ENCODE measurements around the gene EDAR.

Gene EDAR

GRCh38 chr2:109001201-109001600 is 12.2 kb upstream of the EDAR start:
- WGBS (ENCODE audit: insufficient coverage, insufficient read length), result no CpG with 5 or more reads among the region's 3 CpGs

GRCh38 chr2:109000738-109001137 is 11.7 kb upstream of the EDAR start:
- no peaks in the 10 kb centered on the region for H3K9me3 ChIP-seq (ENCODE audit: control insufficient read depth, insufficient read depth, low read length)
- no peaks in the 10 kb centered on the region for H3K36me3 ChIP-seq (ENCODE audit: control insufficient read depth, insufficient read depth, low read length)
- no peaks in the 10 kb centered on the region for H3K27me3 ChIP-seq (ENCODE audit: control insufficient read depth, insufficient read depth, low read length)
- H3K4me1 ChIP-seq (ENCODE audit: control insufficient read depth, insufficient read depth, low read length), result no peaks in the 10 kb centered on the region
- no CpG with 5 or more reads among the region's 4 CpGs for WGBS (ENCODE audit: insufficient coverage, insufficient read length)
- no peak for DNase-seq (ENCODE audit: low read depth, low spot score)
- H3K27ac ChIP-seq (ENCODE audit: low read length), result no peak overlapping the region
- H3K4me3 ChIP-seq (ENCODE audit: low read length), result no peak overlapping the region

More at GRCh38 chr2:109001201-109001600, 12.2 kb upstream of the EDAR start:
- Histone ChIP-seq H3K27ac (ENCODE audit: low read length) (no peak overlapping the region), H3K4me3 (ENCODE audit: low read length) (no peak overlapping the region), H3K27me3 (ENCODE audit: control insufficient read depth, insufficient read depth, low read length) (no peaks in the 10 kb centered on the region), H3K9me3 (ENCODE audit: control insufficient read depth, insufficient read depth, low read length) (no peaks in the 10 kb centered on the region), H3K4me1 (ENCODE audit: control insufficient read depth, insufficient read depth, low read length) (no peaks in the 10 kb centered on the region), H3K36me3 (ENCODE audit: control insufficient read depth, insufficient read depth, low read length) (no peaks in the 10 kb centered on the region)
- no peak for DNase-seq (ENCODE audit: low read depth, low spot score)

GRCh38 chr2:108998911-108999310 is 9.9 kb upstream of the EDAR start:
- WGBS (ENCODE audit: insufficient coverage, insufficient read length), result no CpG with 5 or more reads among the region's 3 CpGs
- H3K27ac ChIP-seq (ENCODE audit: low read length), result no peak overlapping the region
- no peaks in the 10 kb centered on the region for H3K27me3 ChIP-seq (ENCODE audit: control insufficient read depth, insufficient read depth, low read length)
- no peaks in the 10 kb centered on the region for H3K36me3 ChIP-seq (ENCODE audit: control insufficient read depth, insufficient read depth, low read length)
- no peaks in the 10 kb centered on the region for H3K4me1 ChIP-seq (ENCODE audit: control insufficient read depth, insufficient read depth, low read length)
- no peak for DNase-seq (ENCODE audit: low read depth, low spot score)
- H3K9me3 ChIP-seq (ENCODE audit: control insufficient read depth, insufficient read depth, low read length), result no peaks in the 10 kb centered on the region
- no peak overlapping the region for H3K4me3 ChIP-seq (ENCODE audit: low read length)

GRCh38 chr2:108994178-108994577 is 5.2 kb upstream of the EDAR start:
- no peaks in the 10 kb centered on the region for H3K9me3 ChIP-seq (ENCODE audit: control insufficient read depth, insufficient read depth, low read length)
- no peaks in the 10 kb centered on the region for H3K4me1 ChIP-seq (ENCODE audit: control insufficient read depth, insufficient read depth, low read length)
- no CpG with 5 or more reads among the region's 6 CpGs for WGBS (ENCODE audit: insufficient coverage, insufficient read length)
- no peak for DNase-seq (ENCODE audit: low read depth, low spot score)
- H3K27me3 ChIP-seq (ENCODE audit: control insufficient read depth, insufficient read depth, low read length), result no peaks in the 10 kb centered on the region
- H3K27ac ChIP-seq (ENCODE audit: low read length), result no peak overlapping the region
- H3K36me3 ChIP-seq (ENCODE audit: control insufficient read depth, insufficient read depth, low read length), result no peaks in the 10 kb centered on the region
- H3K4me3 ChIP-seq (ENCODE audit: low read length), result no peak overlapping the region

GRCh38 chr2:108993095-108993937 is 4.3 kb upstream of the EDAR start:
- H3K9me3 ChIP-seq (ENCODE audit: control insufficient read depth, insufficient read depth, low read length), result no peaks in the 10 kb centered on the region
- no peaks in the 10 kb centered on the region for H3K36me3 ChIP-seq (ENCODE audit: control insufficient read depth, insufficient read depth, low read length)
- H3K4me1 ChIP-seq (ENCODE audit: control insufficient read depth, insufficient read depth, low read length), result no peaks in the 10 kb centered on the region
- no CpG with 5 or more reads among the region's 8 CpGs for WGBS (ENCODE audit: insufficient coverage, insufficient read length)
- DNase-seq (ENCODE audit: low read depth, low spot score), result no peak
- no peak overlapping the region for H3K4me3 ChIP-seq (ENCODE audit: low read length)
- H3K27ac ChIP-seq (ENCODE audit: low read length), result no peak overlapping the region
- H3K27me3 ChIP-seq (ENCODE audit: control insufficient read depth, insufficient read depth, low read length), result no peaks in the 10 kb centered on the region

GRCh38 chr2:108988076-108988795 is 784 bp downstream of the EDAR start:
- no peaks in the 10 kb centered on the region for H3K9me3 ChIP-seq (ENCODE audit: control insufficient read depth, insufficient read depth, low read length)
- no CpG with 5 or more reads among the region's 19 CpGs for WGBS (ENCODE audit: insufficient coverage, insufficient read length)
- H3K27me3 ChIP-seq (ENCODE audit: control insufficient read depth, insufficient read depth, low read length), result no peaks in the 10 kb centered on the region

GRCh38 chr2:108986916-108987510 is 2.0 kb downstream of the EDAR start:
- no peak overlapping the region for H3K27ac ChIP-seq (ENCODE audit: low read length)
- H3K36me3 ChIP-seq (ENCODE audit: control insufficient read depth, insufficient read depth, low read length), result no peaks in the 10 kb centered on the region
- no peak for DNase-seq (ENCODE audit: low read depth, low spot score)
- H3K9me3 ChIP-seq (ENCODE audit: control insufficient read depth, insufficient read depth, low read length), result no peaks in the 10 kb centered on the region
- H3K27me3 ChIP-seq (ENCODE audit: control insufficient read depth, insufficient read depth, low read length), result no peaks in the 10 kb centered on the region
- no peaks in the 10 kb centered on the region for H3K4me1 ChIP-seq (ENCODE audit: control insufficient read depth, insufficient read depth, low read length)
- WGBS (ENCODE audit: insufficient coverage, insufficient read length), result no CpG with 5 or more reads among the region's 7 CpGs
- H3K4me3 ChIP-seq (ENCODE audit: low read length), result no peak overlapping the region

More at GRCh38 chr2:108988076-108988795, 784 bp downstream of the EDAR start:
- Histone ChIP-seq H3K27ac (ENCODE audit: low read length) (no peak overlapping the region), H3K36me3 (ENCODE audit: control insufficient read depth, insufficient read depth, low read length) (no peaks in the 10 kb centered on the region), H3K4me1 (ENCODE audit: control insufficient read depth, insufficient read depth, low read length) (no peaks in the 10 kb centered on the region), H3K4me3 (ENCODE audit: low read length) (no peak overlapping the region)
- DNase-seq (ENCODE audit: low read depth, low spot score), result no peak

GRCh38 chr2:108983610-108984009 is 5.4 kb downstream of the EDAR start:
- Histone ChIP-seq H3K36me3 (ENCODE audit: control insufficient read depth, insufficient read depth, low read length) (no peaks in the 10 kb centered on the region; the same call in 1 of the 2 replicates), H3K27me3 (ENCODE audit: control insufficient read depth, insufficient read depth, low read length) (no peaks in the 10 kb centered on the region), H3K4me3 (ENCODE audit: low read length) (no peak overlapping the region), H3K9me3 (ENCODE audit: control insufficient read depth, insufficient read depth, low read length) (no peaks in the 10 kb centered on the region), H3K27ac (ENCODE audit: low read length) (no peak overlapping the region), H3K4me1 (ENCODE audit: control insufficient read depth, insufficient read depth, low read length) (no peaks in the 10 kb centered on the region)
- no CpG with 5 or more reads among the region's 13 CpGs for WGBS (ENCODE audit: insufficient coverage, insufficient read length)
- DNase-seq (ENCODE audit: low read depth, low spot score), result no peak

- Histone ChIP-seq H3K36me3 (ENCODE audit: control insufficient read depth, insufficient read depth, low read length) (no peaks in the 10 kb centered on the region; the same call in 1 of the 2 replicates), H3K27ac (ENCODE audit: low read length) (no peak overlapping the region), H3K9me3 (ENCODE audit: control insufficient read depth, insufficient read depth, low read length) (no peaks in the 10 kb centered on the region), H3K4me1 (ENCODE audit: control insufficient read depth, insufficient read depth, low read length) (no peaks in the 10 kb centered on the region), H3K4me3 (ENCODE audit: low read length) (no peak overlapping the region), H3K27me3 (ENCODE audit: control insufficient read depth, insufficient read depth, low read length) (no peaks in the 10 kb centered on the region)
- DNase-seq (ENCODE audit: low read depth, low spot score), result no peak
- WGBS (ENCODE audit: insufficient coverage, insufficient read length), result no CpG with 5 or more reads among the region's 3 CpGs
Observed at GRCh38 chr2:108983061-108983460, 6.0 kb downstream of the EDAR start.

GRCh38 chr2:108982259-108982679 is 6.8 kb downstream of the EDAR start:
- Histone ChIP-seq H3K9me3 (ENCODE audit: control insufficient read depth, insufficient read depth, low read length) (no peaks in the 10 kb centered on the region), H3K4me1 (ENCODE audit: control insufficient read depth, insufficient read depth, low read length) (no peaks in the 10 kb centered on the region), H3K36me3 (ENCODE audit: control insufficient read depth, insufficient read depth, low read length) (no peaks in the 10 kb centered on the region; the same call in 1 of the 2 replicates), H3K4me3 (ENCODE audit: low read length) (no peak overlapping the region), H3K27me3 (ENCODE audit: control insufficient read depth, insufficient read depth, low read length) (no peaks in the 10 kb centered on the region), H3K27ac (ENCODE audit: low read length) (no peak overlapping the region)
- WGBS (ENCODE audit: insufficient coverage, insufficient read length), result no CpG with 5 or more reads among the region's 4 CpGs
- no peak for DNase-seq (ENCODE audit: low read depth, low spot score)
